ENCODE measurements around the gene GTPBP1. TPM values are rescaled to one million over a fixed set of nuclear protein-coding genes. Genes with fewer than 3 reads are reported as not detected.

GTPBP1 gene
- total and polyA plus RNA-seq, 2 donors (not counting 3 experiments of a cell fraction or from before 2014, with no cell fraction given), result 29.8 to 50.3 TPM

DNA sequence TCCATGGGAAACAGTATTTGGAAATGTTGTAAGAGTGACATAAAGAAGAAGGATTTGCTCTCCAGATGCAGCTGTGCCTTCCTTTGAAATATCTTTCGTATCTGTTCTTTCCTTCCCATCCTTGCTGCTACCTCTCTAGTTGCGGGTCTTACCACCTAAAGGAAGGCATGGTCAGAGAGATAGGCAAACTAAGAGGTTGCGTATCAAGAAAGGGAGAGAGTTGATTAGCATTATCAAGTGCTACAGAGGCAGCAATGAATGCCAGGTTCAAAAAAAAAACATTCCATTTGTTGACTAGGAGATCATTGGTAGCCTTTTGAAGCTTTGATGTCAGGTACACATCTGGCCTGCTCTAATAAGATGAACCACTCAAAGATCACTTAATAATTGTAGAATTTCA, 4.6 kb downstream of the GTPBP1 start:
- Histone ChIP-seq H3K4me2 (ENCODE audit: insufficient read depth, low read length) (no peak overlapping the region), H4K20me1 (replicated peaks; ENCODE audit: control insufficient read depth, extremely low read depth, insufficient read depth, low read length) (peaks cover 7% of the 10 kb centered on the region), H3K9me3 (replicated peaks; ENCODE audit: control insufficient read depth, insufficient read depth, low read length) (no peaks in the 10 kb centered on the region), H3K27ac (ENCODE audit: insufficient read depth, low read depth, low read length) (no peak overlapping the region), H3K27me3 (ENCODE audit: control insufficient read depth in 2 of 2, insufficient read depth in 2 of 2, low read length in 2 of 2) (no peaks in the 10 kb centered on the region), H3K4me1 (ENCODE audit: control insufficient read depth, extremely low read depth, insufficient read depth, low read length) (peaks cover 20% of the 10 kb centered on the region), H3K36me3 (ENCODE audit: control insufficient read depth in 2 of 2, extremely low read depth in 1 of 2, insufficient read depth in 2 of 2, low read length in 2 of 2) (peaks cover 0 to 3% of the 10 kb centered on the region in 2 experiments), H3K9ac (replicated peaks; ENCODE audit: extremely low read depth, insufficient read depth, low read length) (no peak overlapping the region), H3K4me3 (replicated peaks in 1 of 3; ENCODE audit: insufficient read depth in 1 of 3, low read depth in 1 of 3, low read length in 3 of 3) (no peak overlapping the region), H3K9me1 (replicated peaks; ENCODE audit: control insufficient read depth, extremely low read depth, insufficient read depth, low read length) (no peaks in the 10 kb centered on the region), H2AFZ (ENCODE audit: low read depth, low read length) (no peak overlapping the region), H3K79me2 (ENCODE audit: control insufficient read depth, insufficient read depth, low read length) (peaks cover 88% of the 10 kb centered on the region)
- dilution Hi-C loops (cut with MboI; ENCODE audit: extremely low pct_ligation_motif_present, low sequenced_read_pairs), result no loop called here
- BruUV-seq (replicated peaks), result no TSS peak
- no peak for FAIRE-seq
- DNase-seq (ENCODE audit: low read depth, low spot score), result no peak
- intact Hi-C loops (cut with micrococcal nuclease), result no loop called here
- TF ChIP-seq, protein P1, sequence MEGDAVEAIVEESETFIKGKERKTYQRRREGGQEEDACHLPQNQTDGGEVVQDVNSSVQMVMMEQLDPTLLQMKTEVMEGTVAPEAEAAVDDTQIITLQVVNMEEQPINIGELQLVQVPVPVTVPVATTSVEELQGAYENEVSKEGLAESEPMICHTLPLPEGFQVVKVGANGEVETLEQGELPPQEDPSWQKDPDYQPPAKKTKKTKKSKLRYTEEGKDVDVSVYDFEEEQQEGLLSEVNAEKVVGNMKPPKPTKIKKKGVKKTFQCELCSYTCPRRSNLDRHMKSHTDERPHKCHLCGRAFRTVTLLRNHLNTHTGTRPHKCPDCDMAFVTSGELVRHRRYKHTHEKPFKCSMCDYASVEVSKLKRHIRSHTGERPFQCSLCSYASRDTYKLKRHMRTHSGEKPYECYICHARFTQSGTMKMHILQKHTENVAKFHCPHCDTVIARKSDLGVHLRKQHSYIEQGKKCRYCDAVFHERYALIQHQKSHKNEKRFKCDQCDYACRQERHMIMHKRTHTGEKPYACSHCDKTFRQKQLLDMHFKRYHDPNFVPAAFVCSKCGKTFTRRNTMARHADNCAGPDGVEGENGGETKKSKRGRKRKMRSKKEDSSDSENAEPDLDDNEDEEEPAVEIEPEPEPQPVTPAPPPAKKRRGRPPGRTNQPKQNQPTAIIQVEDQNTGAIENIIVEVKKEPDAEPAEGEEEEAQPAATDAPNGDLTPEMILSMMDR (IDR thresholded peaks at IDR 0.05; ENCODE audit: extremely low read depth in 1 of 2, insufficient read depth in 1 of 2, low read depth in 1 of 2, low read length in 2 of 2), result no peak
- no peak for TF ChIP-seq MYC (IDR thresholded peaks at IDR 0.05; ENCODE audit: low read depth, low read length)
- TF ChIP-seq GATA2 (IDR thresholded peaks at IDR 0.05; ENCODE audit: insufficient read depth, insufficient read length, low read depth, low read length), result no peak
- TF ChIP-seq JUN (IDR thresholded peaks at IDR 0.05; ENCODE audit: borderline replicate concordance, insufficient read depth, insufficient read length, low read depth), result no peak
- TF ChIP-seq EZH2 (IDR thresholded peaks at IDR 0.05; ENCODE audit: borderline replicate concordance, low read depth, low read length, severe bottlenecking), result no peak
- no peak for TF ChIP-seq FOS (IDR thresholded peaks at IDR 0.05; ENCODE audit: borderline replicate concordance, insufficient read depth, low read length)
- no peak for TF ChIP-seq POLR2AphosphoS5 (IDR thresholded peaks at IDR 0.05; ENCODE audit: insufficient read depth, low read depth, low read length)
- no peak for TF ChIP-seq POLR2A (IDR thresholded peaks at IDR 0.05; ENCODE audit: low read depth, low read length)
- ChIA-PET CTCF (interaction anchor here (0.6 kb wide), 1 partner anchor 14 kb away, joined by 3 read pairs; no protein-coding TSS in a partner anchor), POLR2A (no interaction called here)
